NCI-H1092 treated with DMSO at 0.1 percent for 48 hours (cell line): ENCODE measurements around the gene MAGI2.

Experiments used
- DNase-seq: peaks from one replicate; lab custom pipeline; 2025; lab: John Stamatoyannopoulos, UW

Gene MAGI2

GRCh38 chr7:78479348-78479747 is 974.1 kb downstream of the MAGI2 start:
- no peak for DNase-seq

DNA sequence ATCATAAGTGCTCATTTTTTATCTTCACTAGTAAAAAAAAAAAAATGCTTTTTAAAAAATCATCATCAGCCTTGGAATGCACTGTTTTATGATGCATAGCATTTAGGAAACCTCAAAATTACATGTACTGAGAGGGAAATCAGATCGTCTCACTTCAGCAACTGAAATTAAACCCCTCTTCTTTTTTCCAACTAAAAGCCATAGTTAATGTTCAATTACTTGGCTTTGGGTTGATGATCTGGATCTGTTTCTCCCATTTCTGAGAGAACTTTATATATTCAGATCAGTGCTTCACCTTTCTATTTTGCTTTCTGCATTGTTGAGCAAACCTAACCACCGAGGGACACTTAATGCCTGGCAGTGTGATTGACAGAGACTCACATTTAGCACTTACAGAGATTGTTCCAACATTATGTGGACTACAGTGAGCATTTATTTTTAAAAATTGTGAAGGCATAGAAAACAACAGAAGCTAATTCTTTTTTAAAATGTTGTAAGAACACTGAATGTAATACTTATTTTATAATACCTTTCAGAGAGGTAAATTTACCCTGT is 976.5 kb downstream of the MAGI2 start:
- DNase-seq, result no peak

- no peak for DNase-seq
Measured at GRCh38 chr7:78473571-78474301, 979.7 kb downstream of the MAGI2 start.

DNA sequence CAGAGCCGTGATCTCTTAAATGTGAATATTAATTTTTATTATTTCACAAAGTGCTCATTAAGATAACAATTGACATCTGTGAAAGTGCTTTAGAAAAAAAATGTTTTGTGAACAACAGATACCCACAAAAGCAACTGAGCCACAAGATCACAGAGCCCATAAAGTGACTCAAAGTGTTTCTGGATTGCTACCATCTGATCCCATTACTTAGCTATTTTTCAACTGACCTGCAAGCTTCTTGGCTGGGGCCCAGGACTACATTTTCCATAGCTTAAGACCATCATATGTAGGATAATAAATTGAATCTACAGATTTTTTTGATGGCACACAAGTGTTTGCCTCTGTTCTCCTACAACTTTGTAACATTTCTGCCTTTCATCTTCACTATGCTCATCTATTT is 980.4 kb downstream of the MAGI2 start:
- no peak for DNase-seq

GRCh38 chr7:78472519-78472918 is 980.9 kb downstream of the MAGI2 start:
- no peak for DNase-seq

- no peak for DNase-seq
Measured at GRCh38 chr7:78465894-78466293, 987.6 kb downstream of the MAGI2 start.

DNA sequence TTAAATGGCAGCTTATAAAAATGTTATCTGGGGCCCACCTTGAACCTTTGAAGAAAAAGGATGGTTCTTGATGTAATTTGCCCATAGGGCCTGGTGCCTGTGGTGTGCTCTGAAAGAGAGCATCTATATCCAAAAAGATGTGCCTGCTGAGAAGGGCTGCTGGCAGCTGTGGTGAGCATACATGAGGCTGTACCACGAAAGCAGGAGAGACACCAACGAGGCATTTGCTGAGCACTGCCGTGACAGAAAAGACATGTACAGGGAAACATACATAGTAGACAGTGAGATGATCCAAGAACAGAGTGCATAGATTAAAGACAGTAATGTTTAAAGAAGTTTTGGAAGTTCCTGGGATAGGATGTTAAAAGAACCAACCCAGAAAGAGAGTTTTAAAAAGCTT is 990.4 kb downstream of the MAGI2 start:
- DNase-seq, result no peak

DNA sequence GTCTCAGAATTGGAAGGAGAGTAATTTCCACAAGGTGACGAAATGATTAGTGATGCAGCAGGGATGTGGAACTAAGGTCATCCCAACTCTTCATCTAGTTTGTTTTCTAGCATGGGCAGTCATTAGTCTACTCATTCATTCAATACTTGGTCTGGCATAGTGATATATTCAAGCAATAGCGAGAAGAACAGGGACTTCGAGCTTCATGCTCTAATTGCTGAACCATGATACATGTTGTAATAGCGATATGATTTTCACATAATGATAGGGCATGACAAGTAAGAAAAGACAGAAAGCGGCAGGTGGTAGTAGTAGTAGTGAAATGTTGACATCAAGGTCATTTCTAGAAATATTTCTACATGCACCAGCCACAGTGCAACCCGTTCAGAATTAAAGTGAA is 1002.8 kb downstream of the MAGI2 start:
- DNase-seq, result no peak

DNA sequence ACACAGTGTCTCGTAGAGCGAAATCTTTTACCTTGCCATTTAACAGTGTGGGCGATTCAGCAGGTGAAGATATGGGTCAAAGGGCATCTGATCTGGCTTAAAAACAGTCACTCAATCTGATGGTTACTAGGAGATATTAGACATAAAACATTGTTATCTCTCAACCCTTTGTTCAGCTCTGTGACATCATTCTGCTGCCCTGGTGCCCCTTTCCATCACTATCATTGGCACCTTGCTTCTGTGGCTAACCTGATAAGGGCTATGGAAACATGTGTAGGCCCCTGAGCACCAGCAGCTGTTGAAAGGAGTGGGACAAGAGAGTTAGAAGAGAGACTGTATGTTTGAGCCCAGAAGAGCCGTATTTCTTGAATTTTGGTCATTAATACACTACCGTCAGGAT is 1004.6 kb downstream of the MAGI2 start:
- no peak for DNase-seq

GRCh38 chr7:78444267-78444666 is 1009.2 kb downstream of the MAGI2 start:
- no peak for DNase-seq

- no peak for DNase-seq
Measured at GRCh38 chr7:78443811-78444210, 1009.7 kb downstream of the MAGI2 start.

- DNase-seq, result no peak
Measured at GRCh38 chr7:78441737-78442136, 1011.7 kb downstream of the MAGI2 start.

GRCh38 chr7:78438433-78438832 is 1015.0 kb downstream of the MAGI2 start:
- peak; percentile 75 for DNase-seq

GRCh38 chr7:78437118-78437517 is 1016.3 kb downstream of the MAGI2 start:
- no peak for DNase-seq

DNA sequence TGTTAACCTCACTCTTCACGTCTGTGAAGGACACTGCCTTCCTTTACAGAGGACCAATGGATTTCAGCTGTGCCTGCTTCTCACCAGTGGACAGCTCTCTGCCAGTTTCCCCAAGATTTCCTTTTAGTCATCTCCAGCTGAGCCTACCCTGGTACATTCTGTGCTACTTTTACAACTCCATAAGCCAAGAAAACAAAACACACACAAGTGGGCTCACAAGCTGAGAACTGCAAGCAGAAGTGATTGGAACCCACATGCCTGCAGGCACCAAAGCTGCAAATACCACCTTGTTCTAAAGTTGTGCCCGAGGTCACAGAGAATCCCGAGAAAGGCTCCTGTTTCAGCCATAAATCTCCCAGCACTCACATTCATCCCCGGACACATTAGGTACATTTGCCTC is 1018.1 kb downstream of the MAGI2 start:
- DNase-seq, result no peak

GRCh38 chr7:78434281-78434680 is 1019.2 kb downstream of the MAGI2 start:
- no peak for DNase-seq

DNA sequence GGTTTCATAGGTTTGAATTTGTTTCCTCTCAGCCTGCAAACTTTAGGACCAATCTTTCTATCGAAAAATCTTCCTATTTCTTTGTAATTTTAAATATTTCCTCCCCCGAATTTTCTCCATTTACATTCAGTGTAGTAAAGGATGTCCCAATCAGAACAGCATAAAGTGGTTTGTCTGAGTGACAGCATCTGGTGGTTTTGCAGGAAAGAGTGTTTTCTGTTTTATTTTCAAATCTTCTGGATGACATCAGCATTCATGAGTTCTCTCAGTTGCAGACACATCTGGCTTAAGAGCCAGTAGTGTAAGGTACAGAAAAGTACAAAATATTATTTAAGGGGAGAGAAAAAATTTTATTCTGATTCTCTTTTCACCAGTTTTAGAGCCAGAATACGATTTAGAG is 1020.0 kb downstream of the MAGI2 start:
- DNase-seq, result no peak

DNA sequence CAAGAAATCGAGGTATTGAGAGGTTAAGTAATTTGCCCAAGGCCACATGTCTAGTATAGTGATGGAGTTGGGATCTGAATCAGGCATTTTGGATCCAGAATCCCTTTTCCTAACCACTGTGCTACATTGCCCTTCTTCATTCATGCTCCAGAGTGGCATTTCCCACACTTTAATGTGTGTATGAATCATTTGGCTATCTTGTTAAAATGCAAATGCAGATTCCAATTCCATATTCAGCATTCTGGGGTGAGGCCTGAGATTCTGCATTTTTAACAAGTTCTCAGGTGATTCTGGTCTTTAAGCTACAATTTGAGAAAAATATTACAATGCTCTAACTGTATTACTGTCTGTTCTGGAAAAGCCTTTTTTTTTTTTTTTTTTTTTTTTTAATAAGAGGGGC is 1023.6 kb downstream of the MAGI2 start:
- no peak for DNase-seq

GRCh38 chr7:78427209-78427608 is 1026.3 kb downstream of the MAGI2 start:
- DNase-seq, result no peak

DNA sequence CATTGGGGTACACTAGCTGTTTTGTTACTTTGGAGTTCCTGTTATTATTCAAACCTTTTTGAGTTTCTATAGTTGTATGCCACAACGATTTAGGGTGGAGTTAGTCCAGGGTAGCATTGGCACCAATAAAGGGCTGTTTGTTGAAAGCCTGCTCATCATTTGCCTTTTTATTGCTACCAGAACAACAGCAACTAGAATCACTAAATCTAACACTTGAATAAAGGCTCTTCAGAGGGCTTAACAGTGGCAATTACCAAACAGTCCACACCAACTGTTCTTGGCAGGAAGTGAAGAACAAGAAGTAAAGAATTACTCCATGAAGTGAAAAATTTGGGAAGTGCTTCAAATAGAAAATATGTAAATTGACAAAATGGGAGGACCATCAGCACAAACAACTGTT is 1033.5 kb downstream of the MAGI2 start:
- no peak for DNase-seq

- DNase-seq, result no peak
Measured at GRCh38 chr7:78417180-78417853, 1036.2 kb downstream of the MAGI2 start.

DNA sequence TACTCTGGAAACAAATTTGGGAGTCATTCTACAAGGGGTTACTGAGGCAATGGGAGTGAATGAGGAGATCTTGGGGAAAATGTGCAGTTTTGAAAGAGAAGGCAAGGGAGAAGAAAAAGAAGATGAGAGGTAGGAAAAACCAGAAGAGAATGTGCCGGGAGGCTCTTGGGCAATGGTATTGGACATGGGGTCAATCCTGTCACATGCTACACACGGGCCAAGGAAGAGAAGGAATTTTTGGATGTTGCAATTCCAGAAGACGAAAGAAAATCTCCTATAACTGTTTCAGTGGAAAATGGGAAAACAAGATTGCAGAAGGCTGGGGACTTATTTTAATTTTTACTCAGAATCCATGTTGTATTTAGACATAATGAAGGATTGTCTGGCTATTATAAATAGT is 1039.9 kb downstream of the MAGI2 start:
- DNase-seq, result no peak

- no peak for DNase-seq
Measured at GRCh38 chr7:78412216-78412858, 1041.1 kb downstream of the MAGI2 start.
